ENCODE data around the gene TMEM247. TPM values are rescaled to one million over a fixed set of nuclear protein-coding genes. Genes with fewer than 3 reads are reported as not detected.

Gene TMEM247
- total RNA-seq, 1 donor from 2014 or later, result not detected

- no peaks in the 10 kb centered on the region for H3K4me1 Mint-ChIP-seq (ENCODE audit: unreplicated experiment)
- H3K9me3 Mint-ChIP-seq, result no peaks in the 10 kb centered on the region
- no peaks in the 10 kb centered on the region for H3K27me3 Mint-ChIP-seq
- TF ChIP-seq CTCF (conservative IDR thresholded peaks at IDR 0.05), result no peak
- no peaks in the 10 kb centered on the region for H3K36me3 Mint-ChIP-seq
- H3K27ac Mint-ChIP-seq, result no peak overlapping the region
- no peak for DNase-seq (ENCODE audit: extremely low spot score, unreplicated experiment)
- no peak overlapping the region for H3K4me3 Mint-ChIP-seq
Measured at GRCh38 chr2:46441838-46442712, 37.3 kb upstream of the TMEM247 start.

- Mint-ChIP-seq H3K4me1 (ENCODE audit: unreplicated experiment) (no peaks in the 10 kb centered on the region), H3K27me3 (no peaks in the 10 kb centered on the region), H3K4me3 (no peak overlapping the region), H3K27ac (no peak overlapping the region), H3K36me3 (no peaks in the 10 kb centered on the region), H3K9me3 (no peaks in the 10 kb centered on the region)
- no peak for TF ChIP-seq CTCF (conservative IDR thresholded peaks at IDR 0.05)
- DNase-seq (ENCODE audit: extremely low spot score, unreplicated experiment), result no peak
Measured at GRCh38 chr2:46444732-46445131, 34.6 kb upstream of the TMEM247 start.

- no peak overlapping the region for H3K4me3 Mint-ChIP-seq
- no peak for TF ChIP-seq CTCF (conservative IDR thresholded peaks at IDR 0.05)
- no peaks in the 10 kb centered on the region for H3K27me3 Mint-ChIP-seq
- H3K36me3 Mint-ChIP-seq, result no peaks in the 10 kb centered on the region
- H3K27ac Mint-ChIP-seq, result no peak overlapping the region
- no peaks in the 10 kb centered on the region for H3K9me3 Mint-ChIP-seq
- H3K4me1 Mint-ChIP-seq (ENCODE audit: unreplicated experiment), result no peaks in the 10 kb centered on the region
- no peak for DNase-seq (ENCODE audit: extremely low spot score, unreplicated experiment)
Measured at GRCh38 chr2:46445556-46445955, 33.8 kb upstream of the TMEM247 start.

GRCh38 chr2:46446871-46447568 lies 32.3 kb upstream of the TMEM247 start:
- H3K9me3 Mint-ChIP-seq, result no peaks in the 10 kb centered on the region

GRCh38 chr2:46447649-46448048 lies 31.7 kb upstream of the TMEM247 start:
- no peak for DNase-seq (ENCODE audit: extremely low spot score, unreplicated experiment)
- Mint-ChIP-seq H3K36me3 (no peaks in the 10 kb centered on the region), H3K4me3 (no peak overlapping the region), H3K27me3 (no peaks in the 10 kb centered on the region), H3K27ac (no peak overlapping the region), H3K4me1 (ENCODE audit: unreplicated experiment) (no peaks in the 10 kb centered on the region), H3K9me3 (no peaks in the 10 kb centered on the region)
- no peak for TF ChIP-seq CTCF (conservative IDR thresholded peaks at IDR 0.05)

More at GRCh38 chr2:46446871-46447568, 32.3 kb upstream of the TMEM247 start:
- no peaks in the 10 kb centered on the region for H3K27me3 Mint-ChIP-seq
- H3K4me1 Mint-ChIP-seq (ENCODE audit: unreplicated experiment), result no peaks in the 10 kb centered on the region
- no peak overlapping the region for H3K4me3 Mint-ChIP-seq
- no peak for TF ChIP-seq CTCF (conservative IDR thresholded peaks at IDR 0.05)
- no peak for DNase-seq (ENCODE audit: extremely low spot score, unreplicated experiment)
- no peak overlapping the region for H3K27ac Mint-ChIP-seq
- no peaks in the 10 kb centered on the region for H3K36me3 Mint-ChIP-seq

Measured in type B pancreatic cell (in vitro differentiated cells).